Measurements from ENCODE around the gene CTSD. TPM values are rescaled to one million over a fixed set of nuclear protein-coding genes. Genes with fewer than 3 reads are reported as not detected.

Gene CTSD
- polyA plus RNA-seq, 2 of the 4 experiments (the other 2 are of a cell fraction): 74.0 to 310 TPM

- ATAC-seq (no peak), FAIRE-seq (no peak), DNase-seq (ENCODE audit: low read depth in 1 of 2, low spot score in 1 of 2) (no peak)
- WGBS (ENCODE audit: missing lambda C conversion rate): 89% methylated on average over 2 of the region's 7 CpGs
- ChIA-PET POLR2A (no interaction called here), CTCF (interaction anchor here (0.7 to 3.1 kb wide), 3 partner anchors 35 to 74 kb away, joined by 3 to 14 read pairs (median 12); no protein-coding TSS in a partner anchor)
- Histone ChIP-seq H3K4me1 (peaks cover 35% of the 10 kb centered on the region), H3K4me3 (no peak overlapping the region), H3K9me3 (no peaks in the 10 kb centered on the region), H3K27ac (peak overlapping the region; percentile 30 to 99; a peak in 5 of 6 replicates), H3K4me2 (no peak overlapping the region)
- TF ChIP-seq CHD4 (IDR thresholded peaks at IDR 0.05; ENCODE audit: borderline replicate concordance) (no peak), CEBPB (IDR thresholded peaks at IDR 0.05) (no peak), BHLHE40 (IDR thresholded peaks at IDR 0.05; ENCODE audit: low read depth, low read length) (no peak), EP300 (IDR thresholded peaks at IDR 0.05) (no peak), TFCP2L1 (CRISPR knock-in tag; IDR thresholded peaks at IDR 0.05) (no peak), CBX2 (IDR thresholded peaks at IDR 0.05; ENCODE audit: borderline replicate concordance, low read depth) (no peak), EHF (CRISPR knock-in tag; IDR thresholded peaks at IDR 0.05) (no peak), SMC3 (IDR thresholded peaks at IDR 0.05) (no peak), ZFP36 (IDR thresholded peaks at IDR 0.05; ENCODE audit: borderline replicate concordance, partially characterized antibody) (no peak), HES2 (IDR thresholded peaks at IDR 0.05) (no peak), RFX5 (IDR thresholded peaks at IDR 0.05) (no peak), ZSCAN20 (CRISPR knock-in tag; IDR thresholded peaks at IDR 0.05) (no peak), ZNF302 (CRISPR knock-in tag; IDR thresholded peaks at IDR 0.05) (no peak), CHD2 (IDR thresholded peaks at IDR 0.05; ENCODE audit: low read length, partially characterized antibody) (no peak)
Measured at GRCh38 chr11:1768141-1768469, 4.4 kb upstream of the CTSD start.

- no peak for ATAC-seq
- TF ChIP-seq BCL3 (IDR thresholded peaks at IDR 0.05) (no peak), CBX8 (IDR thresholded peaks at IDR 0.05) (no peak), ZC3H11A (IDR thresholded peaks at IDR 0.05) (no peak), MAZ (IDR thresholded peaks at IDR 0.05; ENCODE audit: borderline replicate concordance, low read depth, low read length) (no peak), MAFK (IDR thresholded peaks at IDR 0.05; ENCODE audit: partially characterized antibody) (no peak), ZNF302 (CRISPR knock-in tag; IDR thresholded peaks at IDR 0.05) (no peak), JUN (IDR thresholded peaks at IDR 0.05) (no peak), KDM1A (IDR thresholded peaks at IDR 0.05; ENCODE audit: low read depth) (no peak), RAD21 (conservative IDR thresholded peaks at IDR 0.05 in 1 of 2, IDR thresholded peaks at IDR 0.05 in 1 of 2) (no peak), ATOH8 (CRISPR knock-in tag; IDR thresholded peaks at IDR 0.05; ENCODE audit: low read depth) (no peak), SMC3 (IDR thresholded peaks at IDR 0.05) (no peak), RFX5 (IDR thresholded peaks at IDR 0.05) (no peak), ZFP36 (IDR thresholded peaks at IDR 0.05; ENCODE audit: borderline replicate concordance, partially characterized antibody) (no peak), PHF8 (IDR thresholded peaks at IDR 0.05; ENCODE audit: borderline replicate concordance, low read depth) (no peak), TFCP2L1 (CRISPR knock-in tag; IDR thresholded peaks at IDR 0.05) (no peak), FOXS1 (CRISPR knock-in tag; IDR thresholded peaks at IDR 0.05) (no peak), HEYL (CRISPR knock-in tag; IDR thresholded peaks at IDR 0.05) (no peak), HES2 (IDR thresholded peaks at IDR 0.05) (no peak), KDM5A (IDR thresholded peaks at IDR 0.05) (no peak)
- no peak for DNase-seq (ENCODE audit: low read depth in 1 of 2, low spot score in 1 of 2)
- H3K4me1 ChIP-seq: peaks cover 31% of the 10 kb centered on the region
- ChIA-PET POLR2A (no interaction called here), CTCF (interaction anchor here (0.7 to 3.1 kb wide), 5 partner anchors 36 to 74 kb away, joined by 3 to 14 read pairs (median 11); no protein-coding TSS in a partner anchor)
- peak overlapping the region; percentile 30 to 99; a peak in 5 of 6 replicates for H3K27ac ChIP-seq
- no peak overlapping the region for H3K4me2 ChIP-seq
- no peaks in the 10 kb centered on the region for H3K9me3 ChIP-seq
- no peak overlapping the region for H3K4me3 ChIP-seq
- WGBS (ENCODE audit: missing lambda C conversion rate): 92% methylated on average over 8 of the region's 19 CpGs
- FAIRE-seq: no peak
Measured at GRCh38 chr11:1767399-1768140, 3.8 kb upstream of the CTSD start.

Data from A549 (cell line).